ENCODE measurements around the gene APMAP. TPM values are rescaled to one million over a fixed set of nuclear protein-coding genes. Genes with fewer than 3 reads are reported as not detected.

Gene APMAP
- total and polyA plus RNA-seq, 4 donors, result 40.8 to 87.0 (median 62.9) TPM

DNA sequence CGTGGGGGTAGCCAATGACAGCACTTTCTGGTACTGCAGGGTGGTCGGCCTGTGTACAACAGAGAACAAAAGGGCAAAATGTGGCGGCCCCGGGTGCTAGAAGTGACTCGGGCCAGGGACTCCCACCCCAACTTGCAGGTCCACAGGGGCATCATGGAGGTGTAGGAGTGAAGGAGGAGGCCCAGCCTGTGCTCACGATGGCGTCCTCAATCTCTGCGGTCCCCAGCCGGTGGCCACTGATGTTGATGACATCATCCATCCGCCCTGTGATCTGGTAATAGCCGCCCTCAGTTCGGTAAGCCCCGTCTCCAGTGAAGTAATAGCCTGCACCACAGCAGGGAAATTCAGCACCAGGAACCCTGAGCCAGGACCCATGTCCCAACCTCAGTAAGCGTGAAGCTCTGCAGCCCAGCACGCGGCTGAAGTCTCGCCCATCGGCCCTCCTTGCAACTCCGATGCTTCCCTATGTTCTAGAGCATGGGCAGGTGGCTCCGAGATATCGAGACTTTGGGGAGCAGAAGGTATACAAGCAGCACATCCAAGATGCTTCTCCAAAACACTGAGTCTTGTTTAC is 20.2 kb upstream of the APMAP start:
- 95% methylated on average over 21 of the region's 21 CpGs for WGBS, 2 donors
- no peak for ATAC-seq (ENCODE audit: insufficient read depth, low FRiP score)
- peak in 1 of 3 donors; percentile 6 for DNase-seq

GRCh38 chr20:25011831-25012241 is 19.3 kb upstream of the APMAP start:
- H3K36me3 ChIP-seq (ENCODE audit: control insufficient read depth in 4 of 4, insufficient read depth in 4 of 4, low read length in 4 of 4), result peaks cover 6 to 53% (median 12%) of the 10 kb centered on the region in 4 donors
- ATAC-seq (ENCODE audit: insufficient read depth, low FRiP score) (no peak), DNase-seq (peak in 1 of 3 donors; percentile 12)
- no peak overlapping the region for H3K27ac ChIP-seq (ENCODE audit: low read depth in 1 of 2, low read length in 1 of 2)
- H3K4me1 ChIP-seq (ENCODE audit: control insufficient read depth in 5 of 5, insufficient read depth in 5 of 5, low read length in 5 of 5), result peaks cover 0 to 10% (median 0%) of the 10 kb centered on the region in 5 donors
- no peak overlapping the region for H3K4me3 ChIP-seq
- WGBS, 2 donors, result 89 to 97% methylated on average over 12 of the region's 12 CpGs
- TF ChIP-seq, protein P1, sequence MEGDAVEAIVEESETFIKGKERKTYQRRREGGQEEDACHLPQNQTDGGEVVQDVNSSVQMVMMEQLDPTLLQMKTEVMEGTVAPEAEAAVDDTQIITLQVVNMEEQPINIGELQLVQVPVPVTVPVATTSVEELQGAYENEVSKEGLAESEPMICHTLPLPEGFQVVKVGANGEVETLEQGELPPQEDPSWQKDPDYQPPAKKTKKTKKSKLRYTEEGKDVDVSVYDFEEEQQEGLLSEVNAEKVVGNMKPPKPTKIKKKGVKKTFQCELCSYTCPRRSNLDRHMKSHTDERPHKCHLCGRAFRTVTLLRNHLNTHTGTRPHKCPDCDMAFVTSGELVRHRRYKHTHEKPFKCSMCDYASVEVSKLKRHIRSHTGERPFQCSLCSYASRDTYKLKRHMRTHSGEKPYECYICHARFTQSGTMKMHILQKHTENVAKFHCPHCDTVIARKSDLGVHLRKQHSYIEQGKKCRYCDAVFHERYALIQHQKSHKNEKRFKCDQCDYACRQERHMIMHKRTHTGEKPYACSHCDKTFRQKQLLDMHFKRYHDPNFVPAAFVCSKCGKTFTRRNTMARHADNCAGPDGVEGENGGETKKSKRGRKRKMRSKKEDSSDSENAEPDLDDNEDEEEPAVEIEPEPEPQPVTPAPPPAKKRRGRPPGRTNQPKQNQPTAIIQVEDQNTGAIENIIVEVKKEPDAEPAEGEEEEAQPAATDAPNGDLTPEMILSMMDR (IDR thresholded peaks at IDR 0.05; ENCODE audit: control extremely low read depth, extremely low read depth), result no peak
- no peaks in the 10 kb centered on the region for H3K9me3 ChIP-seq (ENCODE audit: control insufficient read depth in 4 of 4, insufficient read depth in 3 of 4, low read length in 3 of 4)
- H3K9ac ChIP-seq (ENCODE audit: insufficient read depth in 1 of 2, low read length in 2 of 2), result no peak overlapping the region
- H3K27me3 ChIP-seq (ENCODE audit: control insufficient read depth in 3 of 3, insufficient read depth in 3 of 3, low read length in 2 of 3), result no peaks in the 10 kb centered on the region

More for the DNA sequence above, 20.2 kb upstream of the APMAP start:
- Histone ChIP-seq H3K9ac (ENCODE audit: insufficient read depth in 1 of 2, low read length in 2 of 2) (no peak overlapping the region), H3K4me1 (ENCODE audit: control insufficient read depth in 5 of 5, insufficient read depth in 5 of 5, low read length in 5 of 5) (peaks cover 0 to 15% (median 0%) of the 10 kb centered on the region in 5 donors), H3K9me3 (ENCODE audit: control insufficient read depth in 4 of 4, insufficient read depth in 3 of 4, low read length in 3 of 4) (no peaks in the 10 kb centered on the region), H3K4me3 (no peak overlapping the region), H3K27ac (ENCODE audit: low read depth in 1 of 2, low read length in 1 of 2) (no peak overlapping the region), H3K27me3 (ENCODE audit: control insufficient read depth in 3 of 3, insufficient read depth in 3 of 3, low read length in 2 of 3) (no peaks in the 10 kb centered on the region), H3K36me3 (ENCODE audit: control insufficient read depth in 4 of 4, insufficient read depth in 4 of 4, low read length in 4 of 4) (peaks cover 2 to 48% (median 12%) of the 10 kb centered on the region in 4 donors)
- TF ChIP-seq, protein P1 (IDR thresholded peaks at IDR 0.05; ENCODE audit: control extremely low read depth, extremely low read depth), result no peak

GRCh38 chr20:25011261-25011660 is 18.7 kb upstream of the APMAP start:
- no peak for ATAC-seq (ENCODE audit: insufficient read depth, low FRiP score)
- Histone ChIP-seq H3K4me1 (ENCODE audit: control insufficient read depth in 5 of 5, insufficient read depth in 5 of 5, low read length in 5 of 5) (peaks cover 0 to 5% (median 0%) of the 10 kb centered on the region in 5 donors), H3K36me3 (ENCODE audit: control insufficient read depth in 4 of 4, insufficient read depth in 4 of 4, low read length in 4 of 4) (peaks cover 8 to 49% (median 15%) of the 10 kb centered on the region in 4 donors), H3K4me3 (no peak overlapping the region), H3K9me3 (ENCODE audit: control insufficient read depth in 4 of 4, insufficient read depth in 3 of 4, low read length in 3 of 4) (no peaks in the 10 kb centered on the region), H3K9ac (ENCODE audit: insufficient read depth in 1 of 2, low read length in 2 of 2) (no peak overlapping the region), H3K27ac (ENCODE audit: low read depth in 1 of 2, low read length in 1 of 2) (no peak overlapping the region), H3K27me3 (ENCODE audit: control insufficient read depth in 3 of 3, insufficient read depth in 3 of 3, low read length in 2 of 3) (no peaks in the 10 kb centered on the region)
- TF ChIP-seq, protein P1 (IDR thresholded peaks at IDR 0.05; ENCODE audit: control extremely low read depth, extremely low read depth), result no peak
- 97% methylated on average over 6 of the region's 6 CpGs for WGBS, 2 donors
- peak in 1 of 3 donors; percentile 6 for DNase-seq

Measured in lung (tissue), 12 donors.